ENCODE data around the gene SYNGR1.
"Not testable (repeated sequence)": the region's sequence is repeated elsewhere in the genome, so short reads cannot be mapped to it uniquely, and the experiment has no call there.

Gene SYNGR1

DNA sequence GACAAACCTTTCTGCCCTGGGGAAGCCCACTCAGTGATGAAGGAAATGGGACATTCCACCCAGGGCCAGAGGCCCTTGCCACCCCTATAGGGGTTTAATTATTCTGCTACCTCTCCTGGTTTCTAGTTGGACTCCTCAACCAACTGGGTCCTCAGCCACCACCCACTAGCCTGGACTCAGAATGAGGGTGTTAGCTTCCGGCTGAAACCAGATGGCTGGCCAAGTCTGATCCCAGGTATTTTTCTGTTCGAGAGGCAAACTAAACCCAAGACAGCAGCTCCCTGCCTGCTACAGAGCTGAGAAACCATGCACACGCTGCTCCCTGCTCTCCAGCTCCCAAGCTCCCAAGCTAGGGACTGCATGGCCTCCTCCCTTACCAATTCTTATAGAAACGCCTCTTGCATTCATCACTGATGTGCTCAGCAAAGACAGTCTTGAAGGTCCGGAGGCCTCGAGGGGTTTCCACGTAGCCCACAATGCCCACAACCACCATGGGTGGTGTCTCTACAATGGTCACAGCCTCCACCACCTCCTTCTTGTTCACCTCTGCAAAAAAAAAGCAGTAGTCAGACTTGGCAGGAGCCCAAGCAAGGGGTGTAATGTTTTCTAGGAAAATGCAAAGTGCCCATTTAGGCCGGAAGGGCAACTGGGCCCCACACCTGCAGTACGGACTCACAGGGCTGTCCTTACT is 32.6 kb upstream of the SYNGR1 start:
- peak; percentile 38 for DNase-seq

DNA sequence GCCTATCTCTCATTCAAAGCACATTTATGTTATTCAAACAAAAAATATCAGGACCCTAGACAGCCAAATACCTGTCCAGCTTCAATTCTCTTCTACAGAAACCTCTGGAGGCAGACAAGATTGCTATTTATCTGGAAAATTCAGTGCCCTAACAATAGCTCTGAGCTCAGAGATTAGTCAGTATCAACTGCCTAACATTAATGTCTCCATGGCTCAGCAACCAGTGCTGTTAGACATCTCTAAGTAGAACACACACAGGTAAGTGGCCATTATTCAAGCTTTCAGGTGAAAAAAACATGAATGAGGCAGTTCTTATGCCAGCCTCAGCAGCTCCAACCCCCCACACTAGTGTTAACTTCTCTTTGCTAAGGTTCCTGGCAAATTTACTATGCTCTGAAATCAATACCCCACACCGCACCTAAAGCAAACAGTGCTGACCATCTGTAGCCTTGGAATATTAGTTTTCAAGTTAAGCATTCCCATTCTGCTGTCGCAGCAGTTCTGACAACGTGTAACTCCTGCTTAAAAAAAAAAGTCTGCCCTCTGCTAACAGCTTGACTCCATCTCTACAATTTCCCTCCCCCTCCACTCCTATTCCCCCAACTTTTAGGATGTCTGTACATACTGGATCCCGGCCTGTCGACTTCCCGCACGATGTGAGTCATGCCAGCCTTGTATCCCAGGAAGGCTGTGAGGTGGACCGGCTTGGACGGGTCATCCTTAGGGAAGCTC is 31.9 kb upstream of the SYNGR1 start:
- DNase-seq, result no peak

DNA sequence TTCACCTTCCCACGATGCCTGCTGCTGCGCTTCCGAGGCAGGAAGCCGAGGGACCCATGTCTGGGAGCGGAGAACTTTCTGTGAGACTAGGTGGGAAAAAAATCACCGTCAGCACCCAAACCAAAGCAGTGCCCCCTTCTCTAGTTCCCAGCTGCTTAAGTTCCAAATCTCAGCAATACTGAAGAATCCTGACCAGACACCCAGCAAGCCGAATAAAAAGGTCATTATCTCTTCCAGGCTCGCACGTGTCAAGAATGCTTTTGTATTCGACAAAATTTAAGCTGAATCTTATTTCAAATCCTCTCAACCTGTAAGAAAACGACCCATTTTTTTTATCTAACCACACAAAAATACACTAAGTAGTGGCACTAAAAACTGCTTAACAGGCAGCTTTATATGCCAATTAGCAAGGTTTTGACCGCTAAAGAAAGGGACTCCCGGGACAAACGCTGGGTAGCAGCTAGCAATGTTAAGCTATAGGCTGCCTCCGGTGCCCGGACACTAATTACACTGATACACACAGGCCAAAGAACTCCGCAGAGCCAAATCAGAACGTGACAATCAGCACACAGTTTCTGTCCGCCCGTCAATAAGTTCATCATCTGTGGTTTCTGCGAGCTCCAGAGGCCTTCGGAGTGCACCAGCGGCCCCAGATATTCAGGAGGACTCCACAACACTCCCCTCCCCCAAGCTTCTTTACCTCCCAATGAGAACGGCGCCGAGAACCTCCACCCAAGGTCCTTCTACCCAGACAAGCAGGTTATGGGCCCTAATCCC is 31.1 kb upstream of the SYNGR1 start:
- no peak for DNase-seq

DNA sequence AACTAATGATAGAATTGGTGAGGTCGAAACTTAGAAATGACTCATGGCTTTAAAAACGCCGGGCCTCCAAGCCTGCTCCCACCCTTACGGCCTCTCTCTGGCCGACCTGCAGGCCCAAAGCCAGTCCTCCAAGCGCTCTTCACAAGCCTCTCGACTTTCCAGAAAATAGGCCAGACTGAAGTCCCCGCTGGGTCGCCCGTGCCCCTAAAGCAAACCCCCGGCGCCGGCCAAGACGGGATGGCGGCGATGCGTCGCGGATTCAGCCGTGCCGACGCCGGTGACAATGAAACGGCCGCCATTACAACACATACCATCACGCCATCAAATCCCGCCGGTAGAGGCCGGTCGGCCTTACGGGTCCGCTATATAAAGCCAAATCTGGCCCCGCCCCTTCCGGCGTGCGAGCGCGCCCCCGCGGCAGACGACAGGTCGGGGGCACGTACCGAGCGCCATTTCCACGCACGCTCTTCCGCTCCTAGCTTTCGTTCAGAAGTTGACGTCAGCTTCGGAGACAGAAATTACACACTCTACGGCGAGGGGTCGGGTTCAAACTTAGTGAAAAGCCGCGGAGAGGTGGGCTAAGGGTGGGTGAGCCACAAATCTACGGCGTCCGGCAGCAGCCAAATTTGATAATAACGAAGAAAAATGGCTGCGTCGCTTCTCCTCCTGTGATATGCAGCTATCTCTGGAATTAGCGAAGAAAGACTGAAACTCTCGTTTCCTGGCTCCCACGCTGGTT is 30.3 kb upstream of the SYNGR1 start, which contains the start of gene RPL3:
Gene RPL3, minus strand, starts transcription at position 340 of the 739 bp plus-strand sequence. Its CDS starts 26 bp downstream, at position 314.
- DNase-seq, result peak; percentile 96

DNA sequence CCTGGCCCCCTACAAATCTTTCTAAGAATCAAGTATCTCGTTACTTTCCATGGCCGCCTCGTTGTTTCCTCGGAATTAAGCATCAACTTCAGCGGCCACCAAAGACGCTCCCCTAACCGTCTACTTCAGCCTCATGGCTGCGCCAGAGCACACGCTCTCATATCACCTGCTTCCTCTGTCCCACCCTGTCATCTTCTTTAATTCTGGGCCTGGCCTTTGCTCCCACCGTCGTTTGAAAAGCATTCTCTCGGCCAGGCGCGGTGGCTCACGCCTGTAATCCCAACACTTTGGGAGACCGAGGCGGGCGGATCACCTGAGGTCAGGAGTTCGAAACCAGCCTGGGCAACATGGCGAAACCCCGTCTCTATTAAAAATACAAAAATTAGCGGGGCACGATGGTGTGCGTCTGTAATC is 29.2 kb upstream of the SYNGR1 start:
- DNase-seq, result not testable (repeated sequence)

DNA sequence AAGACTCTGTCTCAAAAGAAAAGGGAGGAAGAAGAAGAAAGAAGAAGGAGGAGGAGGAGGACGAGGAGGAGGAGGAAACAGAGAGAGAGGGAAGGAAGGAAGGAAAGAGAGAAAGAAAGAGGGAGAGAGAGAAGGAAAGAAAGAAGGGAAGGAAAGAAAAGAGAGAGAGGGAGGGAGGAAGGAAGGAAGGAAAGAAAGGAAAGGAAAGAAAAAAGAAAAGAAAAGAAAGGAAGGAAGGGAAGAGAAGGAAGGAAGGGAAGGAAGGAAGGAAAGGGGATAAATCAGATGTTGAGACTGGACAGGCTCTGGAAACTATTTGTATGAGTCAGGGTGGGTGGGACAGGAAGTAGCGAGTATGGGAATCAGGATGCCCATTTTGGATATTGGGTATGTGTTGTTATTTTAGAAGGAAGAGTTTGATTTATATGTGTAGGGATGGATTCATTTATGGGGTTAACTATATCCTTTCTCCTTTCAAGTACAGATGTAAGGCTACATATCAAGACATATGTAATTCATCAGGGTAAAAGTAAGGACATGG is 24.3 kb upstream of the SYNGR1 start:
- no peak for DNase-seq

DNA sequence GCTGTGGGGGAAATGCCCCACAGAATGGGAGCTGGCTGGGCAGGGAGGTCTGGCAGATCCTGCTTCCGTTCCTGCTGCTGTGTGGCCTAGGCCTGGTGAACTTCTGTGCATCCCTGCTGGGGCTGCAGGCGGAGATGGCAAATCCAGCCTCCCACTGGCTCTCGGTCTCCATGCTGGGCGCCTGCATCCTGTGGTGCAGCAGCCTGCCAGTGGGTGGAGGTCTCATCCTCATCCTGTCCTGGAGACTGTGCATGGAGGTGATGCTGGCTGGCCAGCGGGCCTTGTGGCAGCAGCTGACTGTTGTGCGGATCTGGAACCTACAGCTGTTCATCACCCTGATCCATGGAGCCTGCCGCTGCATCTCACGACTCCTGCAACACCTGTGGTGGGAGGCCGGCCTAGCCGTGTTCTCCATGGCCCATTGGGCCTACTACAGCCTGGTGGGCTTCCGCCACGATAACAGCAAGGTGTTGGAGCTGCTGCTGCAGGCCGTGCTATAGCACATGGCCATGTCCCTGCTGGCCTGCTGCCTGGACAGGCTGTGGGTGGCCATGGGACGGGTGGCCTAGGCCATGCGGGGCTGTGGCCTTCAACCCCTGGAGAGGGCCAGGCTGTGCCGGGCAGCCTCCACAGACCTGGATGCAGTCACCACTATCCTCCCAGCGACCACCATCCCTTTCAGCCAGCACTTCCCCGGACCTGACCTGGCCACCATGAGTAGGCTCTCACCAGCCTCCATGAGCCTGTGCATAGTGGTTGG is 21.6 kb upstream of the SYNGR1 start:
- no peak for DNase-seq

DNA sequence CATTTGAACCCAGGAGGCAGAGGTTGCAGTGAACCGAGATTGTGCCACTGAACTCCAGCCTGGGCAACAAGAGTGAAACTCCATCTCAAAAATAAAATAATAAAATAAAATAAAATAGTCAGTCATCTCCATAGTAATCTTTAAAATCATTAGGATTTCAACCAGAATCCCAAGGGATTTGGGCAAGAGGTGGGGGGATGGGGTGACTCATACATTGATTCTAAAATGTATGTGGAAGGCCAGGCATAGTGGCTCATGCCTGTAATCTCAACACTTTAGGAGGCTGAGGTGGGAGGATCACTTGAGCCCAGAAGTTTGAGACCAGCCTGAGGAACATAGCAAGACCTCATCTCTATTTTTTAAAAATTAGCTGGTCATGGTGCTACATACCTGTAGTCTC is 19.2 kb upstream of the SYNGR1 start:
- not testable (repeated sequence) for DNase-seq

DNA sequence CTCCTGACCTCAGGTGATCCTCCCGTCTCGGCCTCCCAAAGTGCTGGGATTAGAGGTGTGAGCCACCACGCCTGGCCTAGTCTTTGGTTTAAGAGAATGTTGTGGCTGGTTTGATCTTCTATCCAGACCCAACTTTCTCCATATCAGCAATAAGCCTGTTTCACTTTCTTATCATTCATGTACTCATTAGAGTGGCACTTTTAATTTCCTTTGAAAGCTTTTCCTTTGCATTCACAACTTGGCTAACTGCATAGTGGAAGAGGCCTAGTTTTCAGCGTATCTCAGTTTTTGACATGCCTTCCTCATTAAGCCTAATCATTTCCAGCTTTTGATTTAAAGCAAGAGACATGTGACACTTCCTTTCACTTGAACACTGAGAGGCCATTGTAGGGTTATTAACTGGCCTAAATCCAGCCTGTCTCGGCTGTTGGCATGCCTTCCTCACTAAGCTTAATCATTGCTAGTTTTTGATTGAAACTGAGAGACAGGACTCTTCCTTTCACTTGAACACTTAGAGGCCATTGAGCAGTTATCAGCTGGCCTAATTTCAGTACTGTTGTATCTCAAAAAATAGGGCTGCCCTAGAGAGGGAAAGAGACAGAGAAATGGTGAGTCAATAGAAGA is 17.2 kb upstream of the SYNGR1 start:
- DNase-seq, result no peak

DNA sequence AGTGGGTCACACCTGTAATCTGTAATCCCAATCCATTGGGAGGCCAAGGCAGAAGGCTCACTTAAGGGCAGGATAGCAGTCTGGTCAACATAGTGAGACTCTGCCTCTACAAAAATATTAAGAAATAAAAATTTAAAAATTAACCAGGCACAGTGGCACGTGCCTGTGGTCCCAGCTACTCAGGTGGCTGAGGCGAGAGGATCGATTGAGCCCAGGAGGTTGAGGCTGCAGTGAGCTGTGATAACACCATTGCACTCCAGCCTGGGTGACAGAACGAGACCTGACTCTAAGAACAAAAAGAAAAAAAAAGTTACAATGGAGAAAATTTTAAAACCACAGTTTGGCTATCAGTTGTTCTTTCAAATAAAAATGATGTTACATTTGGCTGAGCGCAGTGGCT is 13.4 kb upstream of the SYNGR1 start:
- no peak for DNase-seq

DNA sequence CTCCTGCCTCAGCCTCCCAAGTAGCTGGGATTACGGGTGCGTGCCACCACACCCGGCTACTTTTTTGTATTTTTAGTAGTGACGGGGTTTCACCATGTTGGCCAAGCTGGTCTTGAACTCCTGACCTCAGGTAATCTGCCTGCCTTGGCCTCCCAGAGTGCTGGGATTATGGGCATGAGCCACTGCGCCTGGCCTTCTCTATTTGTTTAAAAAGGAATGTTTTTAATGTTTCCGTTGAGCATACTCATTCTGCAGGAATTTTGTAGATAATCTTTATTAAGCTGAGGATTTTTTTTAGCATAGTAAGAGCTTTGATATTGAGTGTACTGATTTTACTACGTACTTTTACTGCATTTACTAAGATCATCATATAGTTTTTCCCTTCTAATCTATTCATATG is 10.0 kb upstream of the SYNGR1 start:
- not testable (repeated sequence) for DNase-seq

DNA sequence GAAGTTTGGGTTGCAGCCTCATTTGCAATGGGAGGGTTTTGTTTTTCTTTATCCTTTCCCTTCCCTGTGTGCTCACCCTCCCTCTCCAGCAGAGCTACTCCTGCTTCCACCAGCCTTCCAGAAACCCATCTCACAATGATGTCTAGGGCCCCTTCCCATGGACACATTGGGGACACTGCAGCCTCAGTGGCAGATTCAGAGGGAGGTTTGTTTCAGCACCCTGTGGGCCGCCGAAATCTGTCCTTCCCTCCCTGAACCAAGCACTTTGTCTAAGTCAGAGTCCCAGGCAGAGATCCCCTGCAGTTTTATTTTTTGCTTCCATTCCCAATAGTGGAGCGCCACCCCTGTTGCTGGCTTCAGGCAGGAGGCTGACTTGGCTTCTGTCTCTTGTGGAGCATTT is 8.6 kb upstream of the SYNGR1 start:
- DNase-seq, result no peak

DNA sequence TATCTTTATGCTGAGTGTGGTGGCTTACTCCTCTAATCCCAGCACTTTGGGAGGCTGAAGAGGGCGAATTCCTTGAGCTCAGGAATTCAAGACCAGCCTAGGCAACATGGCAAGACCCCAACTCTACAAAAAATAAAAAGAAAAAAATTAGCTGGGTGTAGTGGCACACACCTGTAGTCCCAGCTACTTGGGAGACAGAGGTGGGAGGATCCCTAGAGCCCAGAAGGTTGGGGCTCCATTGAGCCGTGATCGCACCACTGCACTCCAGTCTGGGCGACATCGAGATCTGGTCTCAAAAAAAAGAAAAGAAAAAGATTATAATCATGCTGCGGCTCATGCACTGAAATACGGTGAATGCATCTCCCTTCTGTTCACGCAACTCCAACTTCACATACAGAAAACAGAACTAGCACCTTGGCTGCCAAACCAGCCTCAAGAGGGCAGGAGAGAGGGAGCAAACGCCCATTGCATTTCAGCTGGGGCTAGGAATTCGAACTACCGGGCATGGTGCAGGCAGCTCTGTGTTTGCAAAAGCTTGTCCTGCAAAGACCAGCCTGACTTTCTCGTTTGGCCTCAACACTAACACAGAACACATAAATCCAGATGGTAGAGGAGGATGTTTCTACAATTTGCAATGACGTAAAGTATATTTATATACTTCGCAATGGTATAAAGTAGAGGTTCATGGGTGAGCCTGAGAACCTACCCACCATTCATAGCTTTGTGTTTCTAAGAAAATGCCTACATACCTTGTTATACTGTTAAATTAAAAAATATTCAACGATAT is 6.3 kb upstream of the SYNGR1 start:
- peak; percentile 52 for DNase-seq

DNA sequence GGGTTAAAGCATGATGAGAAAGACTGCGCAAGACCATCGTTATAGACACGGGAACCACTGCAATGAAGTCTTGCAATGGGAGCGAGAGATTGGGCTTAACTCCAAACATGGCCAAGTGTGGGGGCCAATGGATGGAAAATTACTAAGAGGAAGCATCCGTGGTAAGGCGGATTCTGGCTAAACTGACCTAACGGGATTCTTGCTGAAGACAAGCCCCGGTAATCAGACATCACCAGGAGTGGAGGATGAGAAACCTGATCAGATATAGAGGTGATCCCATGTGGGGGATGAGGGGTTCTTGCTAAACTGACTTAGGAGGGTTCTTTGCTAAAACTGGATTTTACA is 5.8 kb upstream of the SYNGR1 start:
- DNase-seq, result no peak

DNA sequence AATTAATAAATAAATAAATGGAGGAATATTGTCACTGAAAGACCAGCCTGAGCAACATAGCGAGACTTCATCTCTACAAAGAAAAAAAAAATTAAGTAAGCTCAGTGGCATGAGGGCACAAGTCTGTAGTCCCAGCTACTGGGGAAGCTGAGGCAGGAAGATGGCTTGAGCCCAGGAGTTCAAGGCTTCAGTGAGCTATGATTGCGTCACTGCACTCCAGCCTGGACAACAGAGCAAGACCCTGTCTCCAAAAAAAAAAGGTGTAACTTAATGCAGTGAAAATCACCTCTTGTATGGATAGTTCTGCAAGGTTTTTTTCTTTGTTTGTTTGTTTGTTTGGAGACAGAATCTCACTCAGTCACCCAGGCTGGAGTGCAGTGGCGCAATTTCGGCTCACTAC is 4.6 kb upstream of the SYNGR1 start:
- no peak for DNase-seq

DNA sequence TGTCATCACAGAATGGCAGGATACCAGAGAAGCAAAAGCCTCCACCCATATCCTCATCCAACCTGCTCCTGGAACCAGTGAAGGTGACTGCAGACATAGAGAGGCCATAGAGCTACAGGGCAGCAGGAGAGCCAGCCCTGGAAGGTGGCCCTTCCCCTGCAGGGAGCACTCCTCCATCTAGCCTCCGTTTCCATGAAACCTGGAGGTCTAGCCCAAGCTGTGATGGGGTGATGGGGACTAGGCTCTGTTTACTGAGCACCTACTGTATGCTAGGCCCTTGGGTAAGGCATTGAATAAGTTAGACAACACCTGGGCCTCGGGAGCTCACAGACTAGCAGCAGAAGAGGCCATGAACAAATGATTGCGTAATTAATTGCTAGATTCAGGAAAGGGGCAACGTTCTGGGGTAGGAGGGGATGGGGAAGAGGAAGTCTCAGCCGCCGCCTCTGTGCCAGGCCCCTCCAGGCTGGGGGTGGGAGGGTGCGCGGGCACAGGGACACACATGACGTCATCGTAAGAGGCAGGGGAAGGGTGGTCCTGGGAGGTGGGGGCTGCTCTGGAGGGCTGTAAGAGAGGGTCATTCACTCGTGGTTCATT is 784 bp upstream of the SYNGR1 start:
- no peak for DNase-seq

DNA sequence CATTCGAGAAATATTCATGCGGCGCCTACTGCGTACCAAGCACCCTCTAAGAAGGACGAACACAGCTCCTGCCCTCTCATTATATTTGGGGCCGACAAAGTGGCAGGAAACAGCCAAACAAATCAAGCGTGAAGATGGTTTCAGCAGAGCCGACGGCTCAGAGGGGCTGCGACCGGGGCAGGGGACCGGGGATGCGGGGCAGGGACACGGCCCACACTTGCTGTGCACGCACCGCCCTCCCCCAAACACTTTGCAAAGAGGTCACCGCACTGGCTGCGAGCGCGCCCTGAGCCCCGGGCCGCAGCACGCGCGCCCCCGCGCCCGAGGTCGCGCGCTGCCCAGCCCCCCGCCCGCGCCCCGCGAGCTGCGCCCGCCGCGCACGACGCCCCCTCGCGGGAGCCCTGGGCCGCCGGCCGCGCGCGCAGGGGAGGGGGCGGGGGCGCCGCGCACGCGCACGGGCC is 255 bp upstream of the SYNGR1 start:
- no peak for DNase-seq

DNA sequence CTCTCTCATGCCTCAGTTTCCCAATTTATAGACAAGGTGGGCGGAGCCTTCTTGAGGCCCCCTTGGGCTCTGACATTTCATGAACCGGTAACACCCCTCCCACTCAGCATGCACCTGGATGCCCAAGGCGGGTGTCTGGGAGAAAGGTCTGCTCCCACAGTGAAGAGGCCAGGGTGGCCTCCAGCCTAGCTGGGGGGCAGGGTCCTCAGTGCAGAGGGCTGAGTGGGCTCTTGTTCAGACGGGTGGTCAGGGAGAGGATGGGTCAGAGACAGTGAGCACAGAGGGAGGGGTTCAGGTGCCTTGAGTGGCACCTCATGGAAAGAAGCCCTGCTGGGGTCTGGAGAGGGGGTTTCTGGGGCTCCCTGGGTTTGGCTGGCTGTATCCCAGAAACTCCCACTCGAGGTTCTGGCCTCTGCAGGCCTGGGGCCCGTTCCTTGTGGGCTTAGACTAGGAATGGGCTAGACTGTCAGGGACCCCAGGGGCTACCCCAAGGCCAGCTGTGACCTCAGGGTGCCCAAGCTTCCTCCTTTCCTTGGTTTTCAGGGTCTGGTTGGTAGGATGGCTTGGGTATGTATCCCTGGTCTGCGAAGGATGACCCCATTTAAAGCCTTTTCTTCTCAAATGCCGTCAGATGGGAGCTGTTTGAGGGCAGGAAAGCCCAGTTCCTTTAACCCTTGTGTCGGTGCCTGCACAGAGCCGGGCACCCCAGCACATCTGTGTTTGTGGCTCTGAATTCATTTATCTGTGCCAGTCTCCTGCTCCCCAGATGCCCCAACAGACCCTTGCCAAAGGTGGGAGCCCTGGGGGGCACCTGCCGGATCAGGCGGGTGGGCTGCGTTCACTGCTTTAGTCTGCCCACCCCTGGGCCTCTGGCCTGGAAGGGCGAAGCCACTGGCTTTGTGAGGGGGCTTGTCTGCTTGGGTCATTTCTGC is 1.2 kb downstream of the SYNGR1 start:
- DNase-seq, result no peak

DNA sequence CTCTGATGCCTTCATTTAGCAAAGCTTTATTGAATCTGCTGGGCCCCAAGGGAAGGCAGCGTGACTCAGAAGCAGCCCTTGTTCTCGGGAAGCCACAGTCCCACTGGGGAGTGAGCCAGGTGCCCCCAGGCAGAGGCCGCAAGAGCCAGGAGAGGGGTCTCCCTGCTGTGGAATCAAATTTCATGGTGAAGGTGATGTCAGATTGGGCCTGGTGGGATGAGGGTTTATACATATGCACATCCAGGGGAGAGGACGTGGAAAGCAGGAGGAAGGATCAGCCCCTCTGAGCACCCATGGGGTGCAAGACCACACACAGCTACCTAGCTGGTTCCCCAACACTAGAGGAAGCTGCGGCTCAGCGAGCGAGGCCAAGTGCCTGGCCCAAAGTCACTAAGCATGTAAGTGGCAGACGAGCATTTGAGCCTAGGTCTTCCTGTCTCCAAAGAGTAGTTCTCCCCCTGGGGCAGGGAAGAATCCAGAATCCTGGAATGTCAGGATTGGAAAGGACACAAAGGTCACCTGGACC is 2.0 kb downstream of the SYNGR1 start:
- DNase-seq, result no peak

Data from activated naive CD4-positive, alpha-beta T cell treated with Interleukin-2 at 50 U/mL for 16 hours (primary cell).